NCI-H1694 (cell line): ENCODE measurements around the gene LCN6.

ENCODE experiments used
- DNase-seq: peaks from one replicate; lab custom pipeline; 2025; lab: John Stamatoyannopoulos, UW

LCN6 gene

DNA sequence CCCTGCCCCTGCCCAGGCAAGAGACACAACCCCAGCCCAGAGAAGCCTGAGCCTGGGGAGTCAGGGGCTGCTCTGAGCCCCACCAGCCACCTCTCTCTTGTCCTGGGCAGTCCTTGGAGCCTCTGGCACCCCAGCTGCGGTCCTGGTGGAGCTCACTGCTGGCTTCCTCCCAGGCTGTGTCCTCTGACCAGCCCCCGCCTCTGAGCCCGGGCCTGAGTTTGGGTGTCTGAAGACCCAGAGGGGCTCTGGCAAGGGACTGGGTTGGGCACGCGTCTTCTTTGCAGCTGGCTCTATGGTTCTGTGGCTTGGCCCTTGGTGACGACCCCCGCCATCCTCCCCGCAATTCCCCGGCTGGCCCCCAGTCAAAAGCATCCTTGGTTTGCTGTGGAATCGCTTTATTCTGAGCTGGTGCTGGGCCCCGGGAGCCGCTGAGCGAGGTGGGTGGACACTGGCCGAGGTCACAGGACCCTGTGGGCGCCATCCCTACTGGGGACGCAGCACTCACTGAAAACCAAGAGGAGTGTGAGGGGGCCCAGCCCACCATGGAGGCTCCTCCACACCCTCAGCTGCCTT is 4.6 kb downstream of the LCN6 start:
- DNase-seq, result no peak

GRCh38 chr9:136742591-136743391 is 5.5 kb downstream of the LCN6 start, which contains the start of gene LCN10:
TSS of gene LCN10 (minus strand) at chr9:136742940. CDS start at chr9:136742903, 37 bp downstream.
- DNase-seq, result no peak

DNA sequence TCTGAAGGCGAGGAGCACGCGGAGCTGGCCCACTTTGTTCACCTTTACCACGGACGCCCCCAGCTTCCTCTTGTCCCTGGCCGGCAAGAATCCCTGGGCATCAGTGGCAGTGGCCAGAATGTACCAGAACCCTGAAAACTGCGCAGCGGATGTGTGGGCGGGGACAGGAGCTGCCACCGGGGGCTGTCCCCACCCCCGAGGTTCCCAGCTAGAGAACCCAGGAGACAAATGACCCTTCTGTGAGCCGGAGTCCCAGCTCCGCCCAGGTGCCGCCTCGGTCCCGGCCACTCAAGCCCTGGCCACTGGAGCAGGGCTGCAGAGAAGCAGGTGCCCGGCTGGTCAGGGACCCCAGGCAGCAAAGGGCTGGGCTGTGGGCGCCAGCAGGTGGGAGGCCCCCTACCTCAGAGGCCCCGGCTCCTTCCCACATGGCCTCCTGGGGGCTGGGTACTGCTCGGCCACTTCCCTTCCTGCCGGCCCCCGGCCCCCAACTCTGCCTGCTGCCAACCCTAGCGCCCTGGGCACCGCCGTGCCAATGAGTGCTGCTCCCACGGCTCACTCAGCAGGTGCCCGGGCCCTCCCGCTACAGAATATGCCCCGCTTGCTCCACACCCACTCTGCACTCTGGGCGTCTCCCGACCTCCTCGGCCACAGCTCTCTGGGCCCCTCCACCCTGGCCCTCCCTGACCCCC is 6.3 kb downstream of the LCN6 start:
- no peak for DNase-seq

DNA sequence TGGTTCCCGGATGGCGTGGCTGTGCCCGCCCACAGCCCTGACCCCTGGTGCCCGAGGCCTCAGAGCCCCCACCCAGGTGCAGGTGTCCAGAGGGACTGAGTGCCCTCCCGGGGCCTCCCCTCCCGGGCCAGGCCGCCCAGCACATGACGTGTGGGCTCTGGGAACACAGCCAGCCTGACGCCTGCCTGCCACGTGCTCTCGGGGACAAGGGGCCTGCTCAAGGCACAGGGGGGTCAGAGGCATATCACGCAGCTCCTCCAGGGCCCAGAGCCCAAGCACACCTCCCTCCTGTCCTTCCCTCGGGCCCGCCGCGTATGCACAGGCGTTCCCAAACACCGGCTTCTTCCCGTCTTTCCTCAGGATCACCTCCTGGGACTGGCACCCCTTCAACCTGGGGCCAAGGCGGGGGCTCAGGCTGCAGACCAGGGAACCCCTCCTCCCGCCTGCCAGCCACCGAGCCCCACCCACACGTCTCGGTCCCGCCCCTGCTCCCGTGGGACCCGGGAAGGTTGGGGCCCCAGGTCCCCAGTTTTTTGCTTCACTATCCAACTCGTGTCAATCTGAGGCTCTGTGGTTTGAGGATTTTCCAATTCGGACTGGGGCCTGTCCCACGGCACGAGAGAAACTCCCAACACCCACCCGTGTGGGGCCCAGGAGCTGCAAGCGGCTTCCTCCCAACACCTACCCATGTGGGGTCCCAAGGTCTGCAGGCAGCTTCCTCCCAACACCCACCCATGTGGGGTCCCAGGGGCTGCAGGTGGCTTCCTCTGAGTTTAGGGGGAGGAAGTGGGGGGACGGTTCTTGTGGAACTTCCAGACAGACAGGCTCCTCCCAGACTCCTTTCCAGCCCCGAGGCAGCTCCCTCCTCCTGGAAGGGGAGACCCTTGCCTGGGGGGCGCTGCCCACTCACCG is 7.1 kb downstream of the LCN6 start:
- no peak for DNase-seq

DNA sequence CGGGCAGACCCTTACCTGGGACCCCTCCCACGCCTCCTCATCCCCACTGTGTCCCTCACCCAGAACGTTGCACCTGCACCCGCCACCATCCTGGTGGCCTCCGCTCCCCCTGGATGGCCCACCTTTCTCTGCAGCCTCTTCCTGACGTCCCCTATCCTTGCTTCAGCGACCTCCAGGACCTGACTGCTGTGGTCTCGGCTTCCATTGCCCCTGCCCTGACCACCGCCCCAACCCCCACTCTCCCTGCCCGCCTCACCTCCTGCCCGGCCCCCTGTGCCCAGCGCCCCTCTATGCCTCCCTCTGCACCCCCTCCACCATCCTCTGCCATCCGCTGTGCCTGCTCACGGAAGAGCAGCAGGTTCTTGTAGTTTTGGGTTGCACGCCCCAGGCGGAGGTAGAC is 7.8 kb downstream of the LCN6 start:
- DNase-seq, result no peak

DNA sequence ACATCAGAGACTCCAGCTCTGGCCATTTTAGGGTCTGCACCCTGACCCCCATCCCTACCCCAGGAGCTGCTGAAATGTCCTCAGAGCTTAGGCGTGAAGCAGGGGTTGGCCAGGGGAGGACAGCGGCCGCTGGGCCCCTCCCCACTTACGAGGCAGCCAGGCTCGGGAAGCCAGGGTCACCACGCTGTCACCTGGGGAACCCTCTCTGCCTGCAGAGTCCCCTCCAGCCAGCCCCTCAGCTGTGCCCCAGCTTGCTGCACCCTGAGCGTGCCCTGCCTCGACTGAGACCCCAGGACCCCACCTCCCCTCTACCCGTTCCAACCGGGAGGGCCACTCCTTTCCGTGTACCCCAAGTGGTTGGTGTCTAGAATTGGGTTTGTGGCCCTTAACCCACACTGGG is 8.3 kb downstream of the LCN6 start:
- no peak for DNase-seq

- DNase-seq, result no peak
Observed at GRCh38 chr9:136739509-136739908, 8.8 kb downstream of the LCN6 start.

GRCh38 chr9:136738960-136739359 is 9.4 kb downstream of the LCN6 start:
- DNase-seq, result no peak

GRCh38 chr9:136735812-136736480 is 12.4 kb downstream of the LCN6 start:
- no peak for DNase-seq

- DNase-seq, result no peak
Observed at GRCh38 chr9:136734837-136735496, 13.4 kb downstream of the LCN6 start.

DNA sequence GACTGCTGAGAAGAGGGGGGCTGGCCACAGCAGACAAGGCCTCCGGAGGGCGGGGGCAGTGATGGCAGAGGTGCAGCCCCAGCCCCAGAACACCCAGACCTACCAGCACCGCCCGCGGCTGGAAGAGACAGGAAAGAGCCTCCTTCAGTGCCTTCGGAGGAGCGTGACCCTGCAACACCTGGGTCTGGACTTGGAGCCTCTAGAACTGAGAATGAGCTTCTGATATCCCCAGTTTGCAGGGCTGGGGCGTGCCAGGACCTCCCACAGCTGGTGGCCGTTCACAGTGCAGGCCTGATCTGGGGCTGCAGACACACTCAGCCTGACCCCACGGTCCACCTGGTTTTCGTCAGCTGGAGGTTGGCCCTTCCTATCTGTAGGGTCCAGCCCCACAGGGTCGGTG is 14.7 kb downstream of the LCN6 start:
- DNase-seq, result no peak

DNA sequence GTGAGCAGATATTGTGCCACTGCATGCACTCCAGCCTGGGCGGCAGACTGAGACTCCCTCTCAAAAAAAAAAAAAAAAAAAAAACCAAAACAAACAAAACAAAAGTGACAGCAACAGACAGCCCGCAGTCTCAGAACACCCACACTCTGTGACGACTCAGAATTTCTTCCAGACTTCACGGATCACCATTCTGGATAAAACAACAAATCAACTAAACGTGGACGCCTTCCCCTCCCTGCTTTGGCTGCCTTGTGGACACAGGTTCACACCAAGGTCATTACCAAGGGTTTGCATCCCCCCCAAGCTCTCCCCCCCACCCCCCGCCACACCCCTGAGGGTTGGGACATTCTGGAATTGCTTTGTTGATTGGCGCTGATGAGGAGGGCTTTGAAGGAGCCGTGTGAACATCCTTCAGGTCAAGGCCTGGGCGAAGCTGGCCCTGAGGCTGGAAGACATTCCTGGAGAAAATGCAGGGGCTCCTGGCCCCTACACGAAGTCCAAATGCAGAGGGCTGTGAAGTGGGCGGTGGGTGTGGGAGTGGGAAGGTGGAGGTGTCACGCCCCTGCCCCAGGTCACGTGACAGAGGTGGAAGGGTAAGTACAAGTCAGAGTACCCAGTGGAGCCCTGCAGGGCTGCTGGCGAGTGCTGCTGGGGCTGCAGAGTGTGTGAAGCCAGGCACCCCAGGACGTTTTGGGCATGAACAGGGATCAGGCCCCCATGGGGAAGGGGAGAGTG is 15.7 kb downstream of the LCN6 start:
- DNase-seq, result no peak

- no peak for DNase-seq
Observed at GRCh38 chr9:136729926-136730325, 18.4 kb downstream of the LCN6 start.

- DNase-seq, result no peak
Observed at GRCh38 chr9:136729144-136729543, 19.2 kb downstream of the LCN6 start.

- no peak for DNase-seq
Observed at GRCh38 chr9:136728548-136729123, 19.7 kb downstream of the LCN6 start.

GRCh38 chr9:136728080-136728547 is 20.2 kb downstream of the LCN6 start:
- DNase-seq, result peak; percentile 58

- no peak for DNase-seq
Observed at GRCh38 chr9:136726631-136727191, 21.6 kb downstream of the LCN6 start.

- no peak for DNase-seq
Observed at GRCh38 chr9:136726118-136726517, 22.2 kb downstream of the LCN6 start.

DNA sequence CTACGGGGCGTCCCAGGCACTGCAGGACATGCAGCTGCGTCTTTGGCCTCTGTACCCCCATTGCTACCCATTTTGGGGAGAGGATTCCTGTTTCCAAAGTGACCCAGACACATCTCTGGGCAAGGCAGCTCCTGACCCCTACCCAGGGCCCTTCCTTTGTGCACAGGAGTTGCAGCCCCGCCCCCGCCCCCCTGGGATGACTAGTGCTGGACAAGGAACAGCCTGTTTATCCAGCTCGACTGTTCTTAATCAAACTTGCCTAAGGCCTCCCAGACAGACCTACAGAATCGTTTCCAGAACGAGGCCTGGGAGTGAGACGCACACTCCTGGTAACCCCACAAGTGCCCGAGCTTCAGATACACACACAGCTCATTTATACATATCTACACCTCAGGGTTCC is 22.7 kb downstream of the LCN6 start:
- DNase-seq, result no peak
